Measurements from ENCODE around the gene DPYSL3. TPM values are rescaled to one million over a fixed set of nuclear protein-coding genes. Genes with fewer than 3 reads are reported as not detected.

The DPYSL3 gene
- total and polyA plus RNA-seq, 4 donors = 0.35 to 3.6 (median 1.7) TPM

- Histone ChIP-seq H3K27ac (ENCODE audit: low read depth in 1 of 2, low read length in 2 of 2) (no peak overlapping the region), H3K4me3 (ENCODE audit: low read depth in 1 of 3, low read length in 3 of 3) (no peak overlapping the region), H3K27me3 (ENCODE audit: control insufficient read depth in 4 of 4, insufficient read depth in 4 of 4, low read length in 3 of 4) (peaks cover 0 to 4% (median 0%) of the 10 kb centered on the region in 4 donors), H3K9me3 (ENCODE audit: control insufficient read depth in 4 of 4, low read length in 3 of 4) (no peaks in the 10 kb centered on the region), H3K9ac (ENCODE audit: low read depth in 1 of 2, low read length in 2 of 2) (no peak overlapping the region), H3K4me1 (ENCODE audit: control insufficient read depth in 4 of 4, insufficient read depth in 4 of 4, low read length in 3 of 4) (no peaks in the 10 kb centered on the region), H3K36me3 (ENCODE audit: control insufficient read depth in 4 of 4, insufficient read depth in 3 of 4, low read depth in 1 of 4, low read length in 3 of 4) (no peaks in the 10 kb centered on the region)
- WGBS = 70% methylated on average over 4 of the region's 4 CpGs
- no peak for DNase-seq (ENCODE audit: low spot score)
- TF ChIP-seq ZBTB33 (IDR thresholded peaks at IDR 0.05) (no peak), HNF4A (conservative IDR thresholded peaks at IDR 0.05) (no peak), JUND (IDR thresholded peaks at IDR 0.05) (no peak), SP1 (IDR thresholded peaks at IDR 0.05) (no peak), EGR1 (IDR thresholded peaks at IDR 0.05; ENCODE audit: low read depth in 2 of 2) (no peak), RXRA (IDR thresholded peaks at IDR 0.05) (no peak), FOXA1 (IDR thresholded peaks at IDR 0.05) (no peak), TAF1 (conservative IDR thresholded peaks at IDR 0.05) (no peak)
Measured at GRCh38 chr5:147387109-147387508, 122.8 kb downstream of the DPYSL3 start.

GRCh38 chr5:147384346-147385193 lies 125.3 kb downstream of the DPYSL3 start:
- Histone ChIP-seq H3K4me1 (ENCODE audit: control insufficient read depth in 4 of 4, insufficient read depth in 4 of 4, low read length in 3 of 4) (no peaks in the 10 kb centered on the region), H3K27me3 (ENCODE audit: control insufficient read depth in 4 of 4, insufficient read depth in 4 of 4, low read length in 3 of 4) (peaks cover 0 to 4% (median 0%) of the 10 kb centered on the region in 4 donors), H3K9me3 (ENCODE audit: control insufficient read depth in 4 of 4, low read length in 3 of 4) (no peaks in the 10 kb centered on the region), H3K4me3 (ENCODE audit: low read depth in 1 of 3, low read length in 3 of 3) (no peak overlapping the region), H3K36me3 (ENCODE audit: control insufficient read depth in 4 of 4, insufficient read depth in 3 of 4, low read depth in 1 of 4, low read length in 3 of 4) (no peaks in the 10 kb centered on the region), H3K27ac (ENCODE audit: low read depth in 1 of 2, low read length in 2 of 2) (no peak overlapping the region), H3K9ac (ENCODE audit: low read depth in 1 of 2, low read length in 2 of 2) (no peak overlapping the region)
- TF ChIP-seq HNF4G (IDR thresholded peaks at IDR 0.05) = no peak
- no peak for TF ChIP-seq TAF1 (conservative IDR thresholded peaks at IDR 0.05)
- TF ChIP-seq NR2F2 (IDR thresholded peaks at IDR 0.05) = no peak
- TF ChIP-seq EGR1 (IDR thresholded peaks at IDR 0.05; ENCODE audit: low read depth in 2 of 2) = no peak
- no peak for TF ChIP-seq HNF4A (conservative IDR thresholded peaks at IDR 0.05)
- TF ChIP-seq YY1 (IDR thresholded peaks at IDR 0.05) = no peak
- TF ChIP-seq GABPA (IDR thresholded peaks at IDR 0.05 in 1 of 2, conservative IDR thresholded peaks at IDR 0.05 in 1 of 2) = no peak
- TF ChIP-seq RAD21 (IDR thresholded peaks at IDR 0.05) = no peak
- TF ChIP-seq CTCF (IDR thresholded peaks at IDR 0.05; ENCODE audit: low read depth, low read length, missing input control) = no peak
- no peak for TF ChIP-seq FOXA1 (IDR thresholded peaks at IDR 0.05)
- no peak for TF ChIP-seq RXRA (IDR thresholded peaks at IDR 0.05)
- TF ChIP-seq SP1 (IDR thresholded peaks at IDR 0.05) = no peak
- TF ChIP-seq FOXA2 (IDR thresholded peaks at IDR 0.05) = no peak
- no peak for TF ChIP-seq MAX (IDR thresholded peaks at IDR 0.05)
- TF ChIP-seq REST (IDR thresholded peaks at IDR 0.05) = no peak
- no peak for DNase-seq (ENCODE audit: low spot score)
- 78% methylated on average over 6 of the region's 6 CpGs for WGBS

Data from liver (tissue), 9 donors.